ENCODE results near the gene PLCB4.

The PLCB4 gene

DNA sequence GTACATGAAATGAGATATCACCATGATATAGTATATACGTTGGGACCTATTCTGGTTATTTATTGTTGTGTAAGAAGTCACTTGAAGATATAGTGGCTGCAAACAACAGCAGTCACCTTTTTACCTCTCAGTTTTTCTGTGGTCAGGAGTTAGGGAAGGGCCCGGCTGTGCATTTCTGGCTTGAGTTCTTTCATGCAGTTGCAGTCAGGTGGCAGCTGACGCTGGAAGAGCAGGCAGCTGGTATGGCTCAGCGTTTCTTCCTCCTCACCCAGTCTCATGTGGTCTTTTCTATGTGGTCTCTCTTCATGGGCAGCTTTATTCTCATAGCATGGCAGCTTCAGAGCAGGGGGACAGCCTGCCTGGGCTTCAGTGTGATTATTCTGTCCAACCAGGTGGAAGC lies 154.4 kb downstream of the PLCB4 start:
- DNase-seq (ENCODE audit: low read depth): no peak

DNA sequence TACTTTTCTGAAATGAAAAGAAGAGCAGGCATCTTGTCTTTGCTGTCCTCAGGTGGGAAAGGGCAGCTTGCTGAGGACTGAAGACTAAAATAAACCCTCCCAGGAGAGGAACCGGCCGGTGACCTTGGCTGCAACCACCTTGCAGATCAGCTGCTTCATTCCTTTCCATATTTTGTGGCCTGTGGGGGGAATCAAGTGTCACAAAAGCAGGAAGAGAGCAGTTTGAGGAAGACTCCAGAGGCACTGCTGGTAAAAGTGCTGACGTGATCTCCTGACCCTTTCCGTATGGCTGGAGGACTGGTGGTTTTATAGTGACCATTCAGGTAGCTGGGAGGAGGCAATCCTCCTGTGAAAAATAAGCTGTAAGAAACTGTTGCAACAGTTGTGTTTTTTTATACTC lies 157.0 kb downstream of the PLCB4 start:
- DNase-seq (ENCODE audit: low read depth): no peak

DNA sequence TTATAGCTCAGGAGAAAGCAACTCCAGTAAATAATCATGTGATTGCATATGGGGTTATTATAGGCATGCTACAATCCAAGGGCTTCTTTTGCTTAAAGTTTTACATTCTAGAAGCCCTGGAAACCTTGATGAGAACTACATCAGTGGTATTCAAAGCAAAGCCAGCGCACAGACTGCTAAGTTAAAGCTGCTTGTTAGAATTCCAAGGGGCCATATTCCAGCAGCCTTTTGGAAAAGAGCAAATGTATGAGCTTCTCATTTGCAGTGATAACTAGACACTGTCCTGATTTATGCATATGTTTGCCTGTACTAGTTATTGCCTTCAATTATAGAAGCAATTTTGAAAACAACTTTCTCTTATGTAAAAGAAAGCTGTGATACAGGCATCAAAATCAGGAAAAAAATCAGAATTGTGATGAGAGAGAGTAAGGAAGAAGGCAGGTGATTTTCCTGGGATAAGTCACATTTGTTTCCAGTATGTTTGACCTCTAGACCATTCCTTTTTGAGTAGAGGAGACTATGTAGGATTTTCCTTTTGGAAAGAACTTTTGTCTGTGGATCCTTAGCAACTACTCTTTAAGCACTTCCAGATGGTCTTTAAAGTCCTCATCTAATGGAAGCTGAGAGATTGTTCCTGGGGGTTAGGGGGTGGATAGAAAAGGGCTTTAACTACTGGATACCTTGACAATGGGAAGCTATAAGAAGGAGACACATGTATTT lies 159.2 kb downstream of the PLCB4 start:
- DNase-seq (ENCODE audit: low read depth): no peak

DNA sequence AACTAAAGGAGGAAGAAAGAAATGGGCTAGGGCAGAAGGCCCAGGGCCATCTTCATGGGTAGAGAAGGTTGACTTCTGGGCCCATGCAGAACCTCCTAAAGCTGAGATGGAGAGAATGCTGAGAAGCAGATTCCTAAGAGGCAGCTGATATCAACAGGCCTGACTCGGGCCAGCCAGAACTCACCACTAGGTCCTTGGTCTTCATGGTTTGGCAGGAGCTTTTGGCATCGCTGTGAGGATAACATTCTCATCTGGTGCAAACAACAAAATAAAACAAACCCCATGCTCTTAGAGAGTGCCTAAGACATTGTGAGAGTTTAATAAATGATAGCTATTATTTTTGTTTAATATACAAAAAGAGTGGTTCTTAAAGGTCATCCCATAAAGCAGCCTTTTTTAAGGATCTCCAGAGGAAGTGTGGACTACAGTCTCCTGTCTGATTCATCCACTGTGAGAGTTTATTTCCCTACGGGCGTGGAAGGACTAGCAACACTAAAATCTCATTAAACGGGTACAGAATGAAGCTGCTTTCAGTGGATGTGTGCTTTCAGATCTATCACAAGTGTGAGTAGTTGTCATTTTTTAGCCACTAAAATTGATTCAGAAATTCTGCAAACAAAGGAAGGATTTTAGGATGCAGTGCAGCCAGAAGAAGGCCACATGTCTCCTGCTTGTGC lies 160.0 kb downstream of the PLCB4 start:
- no peak for DNase-seq (ENCODE audit: low read depth)

DNA sequence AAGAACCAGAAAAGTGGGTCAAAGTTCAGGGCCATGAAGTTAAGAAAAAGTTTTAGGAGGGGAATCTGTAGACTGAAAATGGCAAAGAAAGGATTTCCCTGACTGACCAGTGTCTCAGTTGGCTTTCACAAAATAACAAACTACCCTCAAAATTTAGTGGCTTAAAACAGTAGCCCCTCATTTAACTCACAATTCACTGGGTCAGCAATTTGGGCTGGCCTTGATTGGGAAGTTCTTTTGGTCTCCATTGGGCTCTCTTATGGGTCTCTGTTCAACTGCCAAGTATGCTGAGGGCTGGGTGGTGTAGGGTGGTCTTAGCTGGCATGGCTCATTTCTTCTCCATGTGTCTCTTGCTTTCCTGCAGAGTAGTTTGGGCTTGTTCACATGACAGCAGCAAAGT lies 161.5 kb downstream of the PLCB4 start:
- DNase-seq (ENCODE audit: low read depth): no peak

DNA sequence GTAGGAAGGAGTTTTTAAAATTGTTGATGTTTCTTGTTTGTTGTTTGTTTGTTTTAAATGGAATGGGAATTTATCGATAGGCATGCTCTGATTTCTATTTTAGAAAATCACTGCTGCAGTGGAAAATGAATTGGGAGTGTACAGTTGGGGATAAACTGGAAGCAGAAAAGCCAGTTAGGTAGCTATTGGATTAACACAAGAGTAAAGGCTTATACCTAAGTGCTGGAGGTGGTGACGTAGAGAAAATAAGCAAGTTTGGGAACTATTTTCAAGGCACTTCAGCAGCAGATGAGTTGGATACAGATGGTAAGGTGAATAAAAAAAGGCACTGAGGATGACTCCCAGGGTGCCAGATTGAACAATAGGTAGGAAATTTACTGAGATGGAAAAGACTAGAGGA lies 164.9 kb downstream of the PLCB4 start:
- no peak for DNase-seq (ENCODE audit: low read depth)

DNA sequence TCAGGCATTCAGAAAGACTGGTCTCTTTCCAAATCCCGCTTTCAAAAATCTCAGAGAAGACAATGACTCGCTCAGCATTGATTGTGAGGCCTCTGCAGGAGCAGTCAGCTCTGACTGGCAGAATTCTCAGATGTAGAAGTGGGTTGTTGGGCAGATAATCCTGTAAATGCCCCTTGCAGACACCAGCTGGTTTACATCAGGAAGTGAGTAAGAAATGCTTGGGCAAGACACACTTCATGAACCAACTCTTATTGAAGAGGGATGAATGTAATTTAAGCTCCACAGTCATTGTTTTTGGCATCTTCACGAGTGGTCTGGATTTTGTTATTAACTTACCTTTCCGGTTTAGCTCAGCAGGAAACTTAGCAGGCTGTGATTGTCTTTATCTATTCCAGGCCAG lies 166.6 kb downstream of the PLCB4 start:
- peak; percentile 60 for DNase-seq (ENCODE audit: low read depth)

DNA sequence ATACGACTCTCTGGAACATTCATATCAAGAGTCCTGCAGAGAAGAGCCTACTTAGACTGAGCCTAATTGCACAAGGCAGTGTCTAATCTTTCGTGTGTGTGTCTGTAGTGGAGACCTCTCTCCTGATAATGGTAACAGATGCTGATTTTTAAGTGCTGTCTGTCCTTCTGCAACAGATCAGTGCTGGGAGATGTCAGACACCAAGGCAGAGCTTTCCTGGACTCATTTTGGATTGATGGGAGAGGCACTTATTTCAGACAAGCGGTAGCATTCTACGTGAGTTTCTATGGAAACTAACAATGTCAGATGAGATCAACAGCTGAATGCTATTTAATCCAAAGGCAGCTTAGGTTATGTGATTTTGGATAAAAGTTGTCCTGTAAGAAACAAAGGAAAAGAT lies 167.6 kb downstream of the PLCB4 start:
- DNase-seq (ENCODE audit: low read depth): no peak

DNA sequence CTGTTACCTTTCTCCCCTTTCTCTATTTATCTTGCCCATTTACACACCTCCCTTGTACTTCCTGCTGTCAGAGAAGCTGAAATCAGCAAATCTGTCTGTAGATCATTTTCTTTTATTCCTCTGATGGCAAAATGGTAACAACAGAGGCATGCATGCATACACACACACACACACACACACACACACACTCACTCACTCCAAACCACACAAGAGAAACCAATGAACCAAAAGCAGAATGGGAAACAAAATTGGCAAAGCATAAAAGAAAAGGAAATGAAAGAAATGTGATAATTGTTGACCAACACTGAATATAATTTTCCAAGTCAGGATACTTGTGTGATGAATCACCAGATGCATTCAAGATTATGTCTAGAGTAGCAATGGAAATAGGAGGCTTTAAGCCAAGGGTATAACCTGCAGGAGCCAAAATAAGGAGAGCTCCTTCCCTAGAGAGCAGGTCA lies 172.4 kb downstream of the PLCB4 start:
- peak; percentile 87 for DNase-seq (ENCODE audit: low read depth)

DNA sequence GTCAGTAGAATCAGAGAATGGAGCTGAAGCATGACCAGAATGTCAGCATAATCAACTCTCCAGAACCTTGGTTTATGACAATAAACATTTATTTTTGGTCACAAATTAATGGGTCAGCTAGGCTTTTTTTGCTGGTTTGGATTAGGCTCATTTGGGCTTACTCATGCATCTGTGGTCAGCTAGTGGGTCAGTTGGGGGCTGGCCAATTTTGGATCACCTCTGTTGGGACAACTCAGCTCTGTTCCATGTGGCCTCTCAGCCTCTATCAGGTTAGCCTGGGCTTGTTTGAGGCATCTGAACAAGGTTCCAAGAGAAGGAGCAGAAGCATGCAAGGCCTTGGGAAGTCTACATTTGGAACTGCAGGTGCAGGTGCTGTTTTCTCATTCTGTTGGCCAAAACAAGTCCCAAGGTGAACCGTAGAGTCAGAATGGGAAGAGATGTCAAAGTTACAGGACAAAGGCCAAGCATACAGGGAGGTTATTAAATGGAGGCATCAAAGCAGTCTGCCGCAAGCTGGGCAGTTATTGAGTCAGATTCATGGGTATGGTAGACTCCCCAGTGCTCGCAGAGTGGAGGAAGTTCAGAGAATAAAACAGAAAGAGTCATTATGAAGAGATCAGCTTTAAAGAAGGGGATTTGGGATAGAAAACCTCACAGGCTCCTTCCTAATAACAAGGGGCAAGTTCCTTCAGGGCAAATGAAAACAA lies 173.0 kb downstream of the PLCB4 start:
- no peak for DNase-seq (ENCODE audit: low read depth)

DNA sequence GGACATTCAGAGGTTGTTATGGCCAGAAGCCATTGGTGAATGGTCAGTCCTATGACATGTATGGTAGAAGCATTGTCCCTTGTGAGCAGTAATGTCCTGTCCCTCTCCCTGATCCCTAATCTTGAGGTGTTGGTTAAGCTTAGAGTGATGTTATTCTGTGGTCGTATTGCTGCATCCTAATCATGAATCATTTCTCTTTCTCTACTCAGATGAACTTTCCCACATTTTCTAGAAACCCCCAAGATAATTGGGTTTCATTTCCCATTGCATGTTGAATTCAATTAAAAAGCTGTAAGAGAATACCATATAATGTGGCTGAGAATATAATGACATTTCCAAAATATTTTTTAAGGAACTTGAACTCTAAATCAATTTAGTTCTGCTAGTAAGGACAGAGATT lies 175.1 kb downstream of the PLCB4 start:
- DNase-seq (ENCODE audit: low read depth): no peak

DNA sequence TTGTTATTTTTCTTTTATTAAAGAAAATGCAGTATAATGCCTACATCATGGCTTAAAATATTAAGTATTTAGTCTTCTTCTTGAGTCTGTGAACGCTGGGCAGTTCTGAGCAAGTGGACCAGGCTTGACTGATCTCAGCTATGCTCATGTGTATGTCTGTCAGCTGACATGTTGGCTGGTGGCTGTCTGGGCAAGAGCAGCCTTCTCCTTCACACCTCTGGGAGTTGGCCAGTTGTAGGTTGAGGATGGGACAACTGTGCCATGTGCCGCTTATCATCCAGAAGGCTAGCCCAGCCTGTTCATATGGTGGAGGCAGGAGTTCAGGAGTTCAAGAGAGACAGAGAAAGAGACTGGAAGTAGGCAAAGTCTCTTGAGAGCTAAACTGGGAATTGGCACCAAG lies 175.9 kb downstream of the PLCB4 start:
- no peak for DNase-seq (ENCODE audit: low read depth)

DNA sequence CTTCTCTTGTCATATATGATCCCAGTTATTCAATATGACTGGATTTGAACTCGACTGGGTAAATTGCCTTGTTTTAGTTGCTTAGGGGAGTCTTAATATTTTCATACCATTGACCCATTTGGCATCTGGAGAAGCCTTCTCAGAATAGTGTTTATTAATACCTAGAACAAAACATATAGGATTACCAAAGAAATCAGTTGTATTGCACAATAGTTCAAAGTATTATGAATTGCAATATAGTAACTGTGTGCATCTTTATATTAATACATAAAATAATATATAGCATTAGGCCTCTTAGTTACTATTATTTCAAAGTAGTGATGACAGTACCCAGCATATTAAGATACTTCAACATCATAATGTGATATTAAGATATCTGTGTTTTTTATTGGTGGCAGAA lies 177.8 kb downstream of the PLCB4 start:
- no peak for DNase-seq (ENCODE audit: low read depth)

DNA sequence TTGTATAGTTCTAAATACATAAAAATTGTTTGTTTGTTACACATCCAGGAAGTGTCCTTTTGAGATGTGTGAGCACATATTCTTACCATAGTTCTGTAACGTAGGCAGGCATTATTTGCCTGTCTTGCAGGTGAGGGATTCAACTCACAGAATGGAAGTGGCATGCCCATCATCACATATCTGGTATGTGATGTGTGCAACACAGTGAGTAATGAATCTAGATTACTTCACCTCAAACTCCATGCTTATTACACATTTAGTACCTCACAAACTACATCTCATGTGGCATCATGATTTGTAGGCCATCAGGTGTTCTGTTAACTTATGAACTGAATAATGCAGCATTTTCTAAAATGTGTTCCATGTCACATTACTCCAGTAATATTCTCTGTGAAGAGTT lies 181.6 kb downstream of the PLCB4 start:
- DNase-seq (ENCODE audit: low read depth): no peak

DNA sequence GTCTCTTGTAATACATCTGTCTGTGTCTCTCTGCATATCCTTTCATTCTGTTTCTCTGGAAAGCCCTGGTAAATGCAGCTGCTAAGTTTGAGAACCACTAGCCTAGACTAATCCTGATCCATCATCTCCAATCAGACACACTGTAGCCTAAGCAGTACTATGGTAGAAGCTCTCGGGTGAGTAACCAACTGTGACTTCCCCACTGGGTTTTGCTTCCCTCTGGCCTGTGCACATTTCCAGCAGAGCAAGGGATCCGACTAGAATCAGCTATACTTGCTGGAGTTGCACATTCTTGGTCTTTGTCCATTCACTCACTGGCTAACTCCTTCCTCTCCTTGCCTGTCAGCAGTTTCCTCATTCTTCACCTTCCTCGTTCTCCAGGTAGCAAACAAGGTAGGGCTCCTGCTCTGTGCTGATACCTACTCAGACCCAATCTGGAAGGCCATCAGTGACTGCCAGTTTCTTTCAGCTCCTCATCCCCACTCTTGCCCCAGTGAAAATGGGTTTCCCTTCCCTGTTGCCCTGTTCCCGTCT lies 184.2 kb downstream of the PLCB4 start:
- DNase-seq (ENCODE audit: low read depth): no peak

DNA sequence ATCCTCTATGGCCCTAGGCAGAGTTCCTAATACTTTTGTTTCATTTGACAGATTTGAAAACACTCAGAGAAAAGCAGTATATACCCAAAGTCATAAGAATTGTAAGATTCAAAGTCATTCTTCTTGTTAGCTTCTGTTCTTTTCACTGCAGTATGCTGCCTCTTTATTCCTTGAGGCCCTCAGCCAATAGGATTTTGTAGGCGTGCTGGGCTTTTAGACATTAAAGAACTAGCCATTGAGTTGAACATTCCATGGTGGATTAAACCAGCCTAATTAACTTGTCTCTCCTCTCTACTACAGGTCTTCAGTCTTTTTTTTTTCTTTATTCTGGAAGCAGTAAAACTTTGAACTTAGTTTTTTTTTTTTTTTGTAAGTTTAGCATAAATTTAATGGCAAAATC lies 186.3 kb downstream of the PLCB4 start:
- DNase-seq (ENCODE audit: low read depth): no peak

DNA sequence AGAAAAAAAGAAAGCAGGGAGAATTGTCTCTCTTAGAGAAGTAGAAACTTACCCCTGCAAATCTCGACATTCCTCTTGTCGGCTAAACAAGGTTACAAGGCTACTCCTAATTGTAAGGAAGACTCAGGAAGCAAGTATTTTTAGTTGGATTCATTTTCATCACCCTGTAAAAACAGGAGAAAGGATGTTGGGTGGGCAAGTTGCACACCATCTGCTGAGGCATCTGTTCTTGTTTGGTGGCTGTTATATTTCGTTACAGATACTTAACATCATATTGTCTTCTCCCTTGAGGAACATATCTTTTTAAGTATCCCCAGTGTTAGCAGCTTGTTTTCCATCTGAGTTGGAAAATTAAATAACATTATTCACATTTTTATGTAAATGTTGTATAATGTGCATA lies 187.5 kb downstream of the PLCB4 start:
- no peak for DNase-seq (ENCODE audit: low read depth)

DNA sequence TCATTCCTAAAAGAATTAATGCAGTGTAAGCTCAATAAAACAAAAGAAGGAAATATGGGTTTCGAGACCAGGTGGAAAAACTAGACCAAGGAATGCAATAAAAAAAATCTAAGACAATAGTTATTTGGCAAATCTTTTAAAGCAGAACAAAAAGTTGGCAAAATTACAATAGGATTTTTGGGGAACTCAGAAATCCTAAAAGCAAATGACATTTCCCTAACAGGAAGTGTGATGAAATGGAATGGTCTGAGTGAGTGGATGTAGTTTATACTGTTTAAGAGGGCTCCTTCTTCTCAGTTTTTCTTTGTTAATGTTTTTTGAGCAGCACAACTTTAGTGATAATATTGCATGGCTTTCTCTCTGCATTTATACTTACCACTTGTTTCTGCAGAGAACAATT lies 190.0 kb downstream of the PLCB4 start:
- DNase-seq (ENCODE audit: low read depth): no peak

DNA sequence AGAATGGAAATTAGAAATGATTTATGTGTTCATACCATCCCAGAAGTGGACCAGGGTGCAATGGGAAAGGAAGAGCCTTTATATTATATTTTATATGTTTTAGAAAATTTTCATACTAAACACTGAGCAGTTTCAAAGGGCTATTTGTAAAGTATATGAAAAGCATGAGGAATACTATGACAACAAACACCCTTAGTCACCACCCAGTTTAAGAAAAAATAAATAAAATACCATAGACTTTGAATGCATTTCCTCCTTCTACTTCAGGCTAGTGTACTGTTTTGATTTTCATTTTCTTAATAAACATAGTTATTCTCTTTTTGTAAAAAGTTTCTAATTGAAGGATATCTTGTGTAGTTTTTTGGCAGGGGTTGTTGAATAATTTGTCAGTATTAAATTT lies 191.1 kb downstream of the PLCB4 start:
- no peak for DNase-seq (ENCODE audit: low read depth)

DNA sequence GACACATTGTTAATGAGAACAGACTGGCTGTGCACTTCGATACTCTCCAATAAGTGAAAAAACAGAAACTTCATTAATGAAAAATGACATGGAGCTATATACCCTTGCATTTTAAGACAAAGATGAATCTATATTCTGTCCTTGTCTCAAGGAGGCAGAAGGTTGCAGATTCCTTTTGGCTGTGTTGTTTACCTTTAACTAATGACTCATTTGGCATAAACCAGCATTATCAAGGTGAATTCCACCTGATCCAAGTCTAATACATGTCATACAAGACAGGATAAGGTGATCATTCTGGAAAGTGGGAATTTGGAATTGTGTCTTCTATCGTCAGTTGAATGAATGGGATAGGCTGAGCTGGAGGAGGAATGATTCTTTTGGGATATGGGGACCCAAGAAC lies 192.9 kb downstream of the PLCB4 start:
- no peak for DNase-seq (ENCODE audit: low read depth)

DNA sequence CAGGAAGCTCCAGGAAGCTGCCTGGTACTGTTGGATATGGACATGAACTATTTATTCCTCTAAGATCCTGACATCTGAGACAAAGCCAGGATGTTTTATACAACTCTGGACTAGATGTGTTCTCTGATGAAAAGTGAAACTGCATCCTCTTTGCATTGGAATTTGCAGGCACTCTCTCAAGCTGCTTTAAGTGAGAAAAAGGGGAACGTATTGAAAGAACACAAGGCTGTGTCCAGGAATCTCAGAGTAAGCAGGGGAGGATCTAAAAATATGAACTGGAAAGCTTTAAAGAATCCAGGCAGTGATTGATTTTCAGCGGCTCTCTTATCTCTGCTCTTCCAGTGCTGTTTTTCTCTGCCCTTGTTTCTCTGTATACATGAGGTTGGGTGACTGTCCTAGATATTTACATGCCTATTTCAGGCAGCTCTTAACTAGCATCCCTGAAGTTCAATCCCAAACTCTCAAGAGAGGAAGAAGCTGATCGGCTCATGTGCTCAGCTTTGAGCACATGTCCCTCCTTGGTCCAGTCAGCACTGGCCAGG lies 193.8 kb downstream of the PLCB4 start:
- no peak for DNase-seq (ENCODE audit: low read depth)

DNA sequence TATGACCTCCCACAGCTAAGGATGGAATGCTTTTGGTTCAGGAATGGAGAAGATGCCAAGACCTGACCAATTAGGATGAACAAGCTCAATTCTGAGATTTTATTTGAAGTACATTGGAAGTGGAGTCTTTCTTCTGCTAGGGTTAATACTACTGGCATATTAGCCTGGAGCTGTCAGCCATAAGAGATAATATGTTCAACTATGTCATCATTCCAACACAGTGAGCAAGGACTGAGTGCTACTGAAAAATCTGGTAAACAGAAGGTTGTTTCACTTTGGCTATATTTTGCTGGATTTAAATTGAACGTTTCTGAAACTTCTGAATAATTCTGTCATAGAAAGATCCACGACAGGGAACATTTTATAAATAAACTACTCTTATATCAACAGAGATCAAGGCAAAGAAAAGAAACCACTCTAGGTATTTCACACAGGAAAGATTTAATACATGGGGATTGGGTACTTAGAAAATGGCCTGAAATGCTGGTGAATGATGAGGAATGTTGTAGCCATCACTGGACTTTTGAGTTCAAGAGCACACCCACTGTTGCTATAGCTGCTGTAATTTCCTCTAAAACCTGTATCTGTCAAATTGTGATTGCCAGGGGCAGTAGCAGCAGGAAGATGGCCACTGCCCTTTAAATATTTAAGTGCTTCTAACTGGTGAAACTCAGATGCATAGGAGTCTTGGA lies 200.5 kb downstream of the PLCB4 start:
- DNase-seq (ENCODE audit: low read depth): peak; percentile 14
